CD4-positive, alpha-beta T cell treated with Interleukin-4 for 4 hours (primary cell): ENCODE measurements around the gene AGAP6.
"Not testable (repeated sequence)": the region's sequence is repeated elsewhere in the genome, so short reads cannot be mapped to it uniquely, and the experiment has no call there.

ENCODE experiments used
- DNase-seq: peaks from one replicate; pipeline ENCODE4 v3.0.0-alpha.2; 2020

AGAP6 gene

DNA sequence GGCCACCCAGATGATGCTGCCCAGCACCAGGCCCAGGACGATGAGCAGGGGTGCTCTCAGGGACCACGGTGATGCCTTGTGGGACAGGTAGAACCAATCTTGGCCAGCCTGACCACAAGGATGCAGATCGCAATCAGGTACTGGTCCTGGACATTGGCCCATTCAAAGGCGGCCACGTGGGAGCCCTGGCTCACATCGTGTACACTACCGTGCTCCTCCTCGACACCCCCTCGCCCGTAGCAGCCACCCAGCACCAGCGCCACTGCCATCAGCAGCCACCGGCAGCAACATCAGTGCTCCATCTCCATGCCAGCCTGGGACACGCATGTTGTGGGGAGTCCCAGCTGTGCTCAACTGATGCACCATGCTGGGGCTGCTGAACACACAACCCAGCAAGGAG, 39.0 kb downstream of the AGAP6 start:
- DNase-seq = no peak

DNA sequence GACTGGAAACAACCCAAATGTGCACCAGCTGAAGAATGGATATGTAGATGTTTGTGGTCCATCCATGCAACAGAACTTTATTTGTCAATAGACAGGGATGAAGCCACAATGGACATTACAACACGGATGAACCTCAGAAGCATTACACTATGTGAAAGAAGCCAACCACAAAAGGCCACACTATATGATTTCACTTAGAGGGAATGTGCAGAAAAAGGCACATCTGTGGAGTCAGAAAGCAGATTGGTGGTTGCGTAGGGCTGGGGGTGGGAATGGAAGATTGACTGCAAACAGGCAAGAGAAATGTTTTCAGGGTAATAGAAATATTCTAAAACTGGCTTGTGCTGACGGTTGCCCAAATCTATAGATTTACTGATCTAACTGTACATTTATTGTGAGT, 45.3 kb downstream of the AGAP6 start:
- DNase-seq = no peak

DNA sequence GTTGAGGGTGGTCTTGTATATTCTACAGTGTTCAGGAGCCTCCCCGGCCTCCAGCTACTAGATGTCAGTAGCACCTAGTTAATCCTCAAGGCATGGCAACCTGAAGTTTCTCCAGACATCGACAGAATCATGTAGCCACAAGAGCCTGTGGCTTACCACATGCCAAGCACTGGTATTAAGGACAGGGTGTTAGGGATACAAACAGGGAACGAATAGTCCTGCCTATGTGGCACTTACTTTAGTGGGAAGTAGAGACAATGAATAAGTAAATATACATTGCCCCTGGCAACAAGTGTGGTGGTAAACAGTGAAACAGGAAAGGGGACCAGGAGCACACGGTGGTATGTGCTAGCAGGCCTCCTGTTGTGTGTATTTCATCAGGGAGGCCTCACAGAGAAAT, 47.1 kb downstream of the AGAP6 start:
- not testable (repeated sequence) for DNase-seq

DNA sequence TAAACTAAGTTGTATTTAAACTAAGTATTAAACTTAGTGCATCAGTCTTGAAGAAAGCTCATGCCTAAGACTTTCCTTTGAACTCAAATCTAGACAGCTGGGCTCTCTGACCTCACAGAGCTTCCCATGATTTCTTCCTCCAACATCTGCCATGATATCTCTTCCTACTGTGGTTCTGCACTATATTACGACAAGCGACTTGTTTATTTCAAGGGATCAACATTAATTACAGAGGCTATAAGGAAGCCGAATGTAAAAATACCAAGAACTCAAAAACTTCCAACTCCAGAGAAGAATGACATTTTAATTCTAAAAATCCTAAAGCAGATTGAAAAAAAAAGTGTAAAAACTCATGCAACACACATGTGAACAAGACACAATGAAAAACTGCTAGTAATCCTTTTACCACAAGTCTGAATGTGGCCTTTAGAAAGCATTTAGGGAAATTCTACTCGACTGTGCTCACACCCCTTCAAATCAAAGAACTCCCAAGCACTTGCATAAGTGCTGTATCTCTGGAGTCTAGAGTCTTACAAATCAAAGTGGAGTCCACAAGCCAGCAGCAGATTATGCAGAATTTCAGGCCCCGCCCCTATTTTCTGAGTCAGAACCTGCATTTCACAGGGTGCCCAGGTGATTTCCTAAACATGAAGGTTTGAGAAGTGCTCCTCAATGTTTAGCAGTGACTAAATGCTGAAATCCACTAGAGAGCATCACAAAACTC, 56.9 kb downstream of the AGAP6 start:
- no peak for DNase-seq

DNA sequence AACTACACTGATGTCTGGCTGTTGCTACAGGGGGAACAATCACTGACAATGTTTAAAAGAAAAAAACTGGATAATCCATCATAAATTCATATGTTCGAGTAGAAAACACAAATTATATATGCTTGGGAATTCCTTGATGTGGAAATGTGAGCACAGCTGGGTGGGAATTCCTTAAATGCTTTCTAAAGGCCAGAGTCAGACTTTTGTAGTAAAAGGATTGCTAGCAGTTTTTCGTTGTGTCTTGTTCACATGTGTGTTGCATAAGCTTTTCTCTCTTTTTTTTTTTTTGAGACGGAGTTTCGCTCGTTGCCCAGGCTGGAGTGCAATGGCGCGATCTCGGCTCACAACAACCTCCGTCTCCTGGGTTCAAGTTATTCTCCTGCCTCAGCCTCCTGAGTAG, 58.3 kb downstream of the AGAP6 start:
- not testable (repeated sequence) for DNase-seq

DNA sequence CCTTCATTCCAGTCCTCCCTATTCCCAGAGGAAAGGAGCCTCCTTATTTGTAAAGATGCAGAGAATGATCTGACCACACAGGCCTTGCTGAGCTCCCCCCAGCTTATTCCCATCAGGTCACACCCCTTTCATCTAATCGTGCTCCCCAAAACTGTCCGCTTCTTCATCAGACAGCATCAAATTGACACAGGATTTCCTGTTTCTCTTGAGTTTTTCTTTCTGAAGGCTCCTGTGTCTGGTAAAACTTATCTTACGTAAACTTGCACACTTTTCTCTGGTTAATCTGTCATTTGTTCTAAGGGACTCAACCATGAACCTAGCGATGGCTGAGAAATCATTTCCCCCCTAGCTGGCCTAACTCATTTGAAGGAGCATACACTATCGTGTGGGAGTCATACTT, 59.4 kb downstream of the AGAP6 start:
- DNase-seq = not testable (repeated sequence)

DNA sequence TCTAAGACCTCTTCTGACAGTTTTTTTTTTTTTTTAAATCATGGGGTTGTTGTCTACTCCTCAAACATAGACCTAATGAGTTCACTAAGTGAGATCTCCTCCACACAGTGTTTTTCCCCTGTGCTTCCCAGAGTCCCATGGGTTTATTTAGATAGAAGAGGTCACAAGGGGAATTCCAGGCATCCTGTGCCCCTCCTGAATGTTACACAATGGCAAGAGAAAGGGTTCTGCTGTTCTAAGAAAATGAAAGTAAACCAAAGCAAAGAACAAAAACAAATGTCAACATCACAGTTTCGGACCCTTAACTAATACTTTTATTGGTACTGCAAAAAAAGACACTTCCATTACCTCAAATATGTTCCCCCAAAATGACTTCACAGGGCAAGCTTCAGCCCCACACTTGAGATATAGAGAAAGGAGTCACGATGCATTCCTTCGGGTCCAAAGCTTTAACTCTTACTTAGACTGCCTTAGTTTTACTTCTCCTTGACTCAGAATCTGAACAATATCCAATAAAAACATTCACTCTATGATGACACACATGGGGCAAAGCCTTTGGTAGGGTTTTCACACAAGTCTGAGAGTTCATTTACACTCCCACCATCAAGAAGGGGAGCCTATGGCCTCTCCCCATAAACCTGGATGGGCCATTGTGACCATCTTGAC, 63.9 kb downstream of the AGAP6 start:
- peak; percentile 15 for DNase-seq

DNA sequence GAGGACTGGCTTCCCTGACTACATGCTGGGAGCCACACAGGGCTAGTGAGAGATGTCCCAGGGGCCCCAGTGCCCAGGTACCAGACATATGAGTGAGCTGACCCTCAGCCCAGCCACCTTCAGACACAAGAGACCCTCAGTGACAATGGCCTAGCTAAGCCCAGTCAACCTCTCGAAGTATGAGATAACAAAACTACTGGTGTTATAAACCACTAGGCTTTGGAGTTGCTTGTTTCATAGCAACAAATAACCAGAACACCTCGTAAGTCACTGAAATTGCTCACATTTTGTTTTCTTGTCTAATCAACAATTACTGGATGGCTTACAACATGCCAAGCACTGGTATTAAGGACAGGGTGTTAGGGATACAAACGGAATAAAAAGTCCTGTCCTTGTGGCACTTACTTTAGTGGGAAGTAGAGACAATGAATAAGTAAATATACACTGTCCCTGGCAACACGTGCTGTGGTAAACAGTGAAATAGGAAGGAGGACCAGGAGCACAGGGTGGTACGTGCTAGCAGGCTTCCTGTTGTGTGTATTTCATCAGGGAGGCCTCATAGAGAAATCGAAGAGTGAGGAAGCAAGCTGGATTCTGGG, 64.7 kb downstream of the AGAP6 start:
- DNase-seq = not testable (repeated sequence)

DNA sequence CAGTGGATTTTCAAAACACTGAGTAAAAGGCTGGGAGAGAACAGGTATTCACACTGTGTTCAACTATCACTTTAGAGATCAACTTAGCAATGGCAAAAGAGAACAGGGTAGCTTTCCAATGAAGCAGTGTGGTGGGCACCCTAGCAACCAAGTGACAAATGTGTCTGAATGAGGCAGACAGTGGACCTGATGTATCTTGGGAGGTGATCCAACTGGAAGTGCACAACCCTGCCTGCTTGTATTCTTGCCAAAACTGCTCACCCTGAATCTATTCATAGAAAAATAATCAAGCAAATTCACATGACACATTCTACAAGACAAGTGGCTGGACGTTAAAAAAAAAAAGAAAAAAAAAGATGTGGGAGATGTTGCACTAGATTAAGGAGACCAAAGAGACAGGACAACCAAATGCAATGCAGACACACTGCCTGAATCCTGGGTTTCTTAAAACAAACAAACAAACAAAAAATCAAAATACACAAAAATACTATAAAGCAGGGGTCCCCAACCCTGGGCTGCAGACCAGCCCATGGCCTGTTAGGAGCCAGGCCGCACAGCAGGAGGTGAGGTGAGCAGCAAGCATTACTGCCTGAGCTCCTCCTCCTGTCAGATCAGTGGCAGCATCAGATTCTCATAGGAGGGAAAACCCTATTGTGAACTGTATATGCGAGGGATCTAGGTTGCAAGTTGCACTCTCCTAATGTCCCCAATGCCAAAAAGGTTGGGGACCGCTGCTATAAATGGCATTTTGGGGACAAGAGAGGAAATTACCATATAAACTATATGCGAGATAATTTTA, 67.5 kb downstream of the AGAP6 start:
- DNase-seq = not testable (repeated sequence)

DNA sequence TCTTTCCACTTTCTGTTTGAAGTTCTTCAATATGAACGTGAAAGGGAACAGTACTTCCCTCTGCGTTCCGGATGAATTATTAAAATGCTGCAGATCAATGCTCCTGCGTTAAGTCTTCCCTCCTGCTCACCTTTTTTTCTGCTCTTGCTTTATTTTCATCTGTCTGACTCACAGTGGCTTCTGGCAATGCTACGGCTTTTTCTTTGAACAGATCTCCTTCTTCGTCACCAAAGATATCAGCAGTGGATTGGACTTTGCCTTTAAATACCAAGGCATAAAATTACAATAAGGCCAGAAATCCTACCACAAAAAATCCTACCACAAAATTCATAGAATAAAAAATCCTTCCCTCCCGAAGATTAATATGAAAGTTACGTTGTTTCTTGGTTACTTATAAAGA, 68.4 kb downstream of the AGAP6 start:
- DNase-seq = not testable (repeated sequence)

DNA sequence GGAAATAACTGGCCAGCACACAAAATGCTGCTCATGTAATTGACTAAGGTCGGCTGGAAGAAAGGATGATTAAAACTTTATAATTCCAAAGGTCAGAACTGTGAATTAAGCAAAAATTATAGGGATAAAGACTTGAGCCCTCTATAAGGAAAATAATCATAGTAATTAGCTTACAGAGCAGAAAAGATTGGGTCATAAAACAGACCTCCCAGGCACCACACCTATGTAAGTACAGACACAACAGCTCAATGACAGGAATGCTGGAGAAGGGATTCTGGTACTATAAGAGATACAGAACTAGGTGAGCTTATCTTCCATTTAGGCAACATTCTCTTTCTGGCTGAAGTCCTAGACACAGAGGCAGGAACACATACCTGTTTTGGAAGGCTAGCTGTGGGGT, 70.5 kb downstream of the AGAP6 start:
- DNase-seq = not testable (repeated sequence)

DNA sequence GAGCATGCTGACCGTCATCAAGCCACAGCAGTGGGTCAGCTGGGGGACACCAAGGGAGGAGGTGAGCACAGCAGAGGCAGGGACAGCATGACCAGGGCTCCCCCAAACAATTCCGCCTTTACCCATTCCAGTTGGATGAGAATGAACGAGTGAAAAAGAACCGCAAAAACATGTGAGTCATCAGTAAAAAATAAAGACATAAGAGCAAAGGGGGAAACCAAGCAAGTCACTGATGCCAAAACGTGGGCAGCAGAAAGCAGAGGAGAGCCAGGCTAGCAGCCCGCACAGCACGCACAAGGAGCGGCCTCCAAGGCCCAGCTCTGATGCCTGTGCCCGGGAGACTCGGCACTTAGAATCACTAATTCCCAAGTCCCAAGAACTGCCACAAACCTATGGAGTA, 71.7 kb downstream of the AGAP6 start:
- not testable (repeated sequence) for DNase-seq
